Adrenal gland (tissue), 12 donors: ENCODE data around the gene M1AP. TPM values are rescaled to one million over a fixed set of nuclear protein-coding genes. Genes with fewer than 3 reads are reported as not detected.

Experiments used
- DNase-seq, 7 donors: peaks; one replicate each; pipeline ENCODE4 v3.0.0-alpha.2; 2019 to 2020
- H3K27ac ChIP-seq, 5 donors: fragments of 200-600 bp; sonication (generic) in 4 of 5; 1 replicate in 3 of 5; 2 replicates in 2 of 5; pipeline versions ENCODE4 v1.5.1 to v1.8.0; 2016 to 2020; ENCODE audit warnings: mild to moderate bottlenecking in 1 of 5
- H3K27me3 ChIP-seq: fragments of 200-600 bp; 2 replicates; pipeline ENCODE4 v1.8.0; 2021
- H3K36me3 ChIP-seq, 2 donors: fragments of 200-600 bp; replicated peaks in 1 of 2; 1 replicate in 1 of 2; 2 replicates in 1 of 2; pipeline versions ENCODE4 v1.5.1 to v1.8.0; 2018 to 2022
- H3K4me1 ChIP-seq, 2 donors: fragments of 200-600 bp; replicated peaks in 1 of 2; 1 replicate in 1 of 2; 2 replicates in 1 of 2; pipeline versions ENCODE4 v1.5.1 to v1.8.0; 2018 to 2021
- H3K4me3 ChIP-seq, 4 donors: fragments of 200-600 bp; sonication (generic) in 3 of 4; one replicate each; pipeline ENCODE4 v1.5.1; 2016 to 2018
- H3K9me3 ChIP-seq, 3 donors: fragments of 200-600 bp; sonication (generic) in 1 of 3; replicated peaks in 1 of 3; 1 replicate in 2 of 3; 2 replicates in 1 of 3; pipeline versions ENCODE4 v1.5.1 to v1.8.0; 2016 to 2021
- CTCF ChIP-seq, 6 experiments: fragments of 450-650 bp in 4 of 6; fragments of 200-600 bp in 2 of 6; sonication (generic) in 1 of 6; IDR thresholded peaks; 1 replicate in 5 of 6; 2 replicates in 1 of 6; pipeline versions ENCODE4 v1.5.1 to v1.8.0; 2016 to 2021; ENCODE audit warnings: antibody characterized with exemption in 6 of 6, mild to moderate bottlenecking in 2 of 6, moderate library complexity in 1 of 6
- POLR2A ChIP-seq, 2 donors: fragments of 450-650 bp; IDR thresholded peaks; one replicate each; pipeline ENCODE4 v1.6.1; 2017; ENCODE audit warnings: antibody characterized with exemption in 2 of 2, mild to moderate bottlenecking in 2 of 2, moderate library complexity in 1 of 2
- WGBS, 4 donors: extraction: QIAGEN DNeasy Blood & Tissue Kit in 2 of 4; methylation state at CpG; one replicate each; pipeline versions ENCODE4 v1.1.5 to v1.1.7; 2013 to 2017; 5-methylcytosine and 5-hydroxymethylcytosine counted together
- intact Hi-C, 2 donors: fragments of 100-400 bp; cut with DNase I; formaldehyde crosslinking; loops; one replicate each; pipeline versions ENCODE4 v1.14.1 to v1.15.0; 2022 to 2023
- polyA plus RNA-seq, 3 donors: library from polyadenylated mRNA; stranded (reverse); fragments of 200-250 nt in 2 of 3; fragments of 350-450 nt in 1 of 3; fragmentation: Illumina TruSeq in 1 of 3; extraction: RNeasy Lipid Tissue Mini Kit (QIAGEN cat#74804) in 1 of 3; gene quantifications; one replicate each; pipeline ENCODE4 v1.2.3, GENCODE V29; 2013 to 2014
- total RNA-seq, 9 donors: library from RNA; depleted of rRNA in 4 of 9; stranded (reverse); fragments of >200 nt in 4 of 9; fragments of 120-200 nt in 1 of 9; fragmentation: NEBNext Ultra II Directional in 1 of 9; extraction: Animal tissue kit (Norgen Biotek cat#: 25700) in 1 of 9; gene quantifications; one replicate each; pipeline versions ENCODE4 v1.1.0 to v1.2.4, GENCODE V29; 2013 to 2023
- donor health status: healthy with polysubstance abuse.
- donor health status: Bipolar disorder and iron deficiency.
- donor health status: DM: yes; HTN: yes; CAD: no.
- donor health status: DM: no; HTN: no; CAD: no.
- donor health status: DM: no; HTN: no; CAD: no.
- donor health status: DM: yes; HTN: yes; CAD: no.

Gene M1AP
- total and polyA plus RNA-seq, 12 donors: 0.47 to 2.2 (median 0.84) TPM; not detected in 1

GRCh38 chr2:74679615-74680014, 31.5 kb upstream of the M1AP start:
- no peaks in the 10 kb centered on the region for H3K27me3 ChIP-seq
- H3K9me3 ChIP-seq: no peaks in the 10 kb centered on the region
- TF ChIP-seq CTCF (IDR thresholded peaks at IDR 0.05) (no peak), POLR2A (IDR thresholded peaks at IDR 0.05) (no peak)
- no peaks in the 10 kb centered on the region for H3K4me1 ChIP-seq
- DNase-seq: no peak
- intact Hi-C loops: no loop called here
- WGBS, 4 donors: 95 to 98% (median 97%) methylated on average over 4 to 15 of the region's 15 CpGs
- H3K4me3 ChIP-seq: no peak overlapping the region
- H3K27ac ChIP-seq: no peak overlapping the region
- H3K36me3 ChIP-seq: no peaks in the 10 kb centered on the region

- DNase-seq: no peak
- Histone ChIP-seq H3K27me3 (no peaks in the 10 kb centered on the region), H3K27ac (no peak overlapping the region), H3K9me3 (no peaks in the 10 kb centered on the region), H3K4me1 (no peaks in the 10 kb centered on the region), H3K4me3 (no peak overlapping the region), H3K36me3 (no peaks in the 10 kb centered on the region)
- no peak for TF ChIP-seq CTCF (IDR thresholded peaks at IDR 0.05)
- no peak for TF ChIP-seq POLR2A (IDR thresholded peaks at IDR 0.05)
- intact Hi-C loops: no loop called here
- WGBS, 4 donors: 89 to 93% (median 91%) methylated on average over 4 of the region's 4 CpGs
Observed at GRCh38 chr2:74676331-74676730, 28.2 kb upstream of the M1AP start.

DNA sequence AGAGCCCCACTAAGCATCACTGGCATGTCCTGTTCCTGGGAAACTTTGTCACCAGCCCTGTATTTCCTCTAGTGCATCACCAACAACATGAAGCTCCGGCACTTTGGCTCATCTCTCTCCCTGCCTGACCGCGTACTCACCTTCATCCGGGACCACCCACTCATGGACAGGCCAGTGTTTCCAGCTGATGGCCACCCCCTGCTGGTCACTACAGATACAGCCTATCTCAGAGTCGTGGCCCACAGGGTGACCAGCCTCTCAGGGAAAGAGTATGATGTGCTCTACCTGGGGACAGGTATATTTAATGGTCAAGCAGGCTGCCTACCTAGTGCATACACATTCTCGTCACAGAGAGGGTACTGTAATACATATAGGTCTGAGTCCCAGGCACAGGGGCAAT, 27.0 kb upstream of the M1AP start:
- no peak for DNase-seq
- Histone ChIP-seq H3K36me3 (no peaks in the 10 kb centered on the region), H3K4me3 (no peak overlapping the region), H3K9me3 (no peaks in the 10 kb centered on the region), H3K4me1 (no peaks in the 10 kb centered on the region), H3K27me3 (no peaks in the 10 kb centered on the region), H3K27ac (no peak overlapping the region)
- WGBS, 4 donors: 88 to 92% (median 91%) methylated on average over 5 to 6 of the region's 6 CpGs
- intact Hi-C loops: no loop called here
- TF ChIP-seq POLR2A (IDR thresholded peaks at IDR 0.05) (no peak), CTCF (IDR thresholded peaks at IDR 0.05) (no peak)

DNA sequence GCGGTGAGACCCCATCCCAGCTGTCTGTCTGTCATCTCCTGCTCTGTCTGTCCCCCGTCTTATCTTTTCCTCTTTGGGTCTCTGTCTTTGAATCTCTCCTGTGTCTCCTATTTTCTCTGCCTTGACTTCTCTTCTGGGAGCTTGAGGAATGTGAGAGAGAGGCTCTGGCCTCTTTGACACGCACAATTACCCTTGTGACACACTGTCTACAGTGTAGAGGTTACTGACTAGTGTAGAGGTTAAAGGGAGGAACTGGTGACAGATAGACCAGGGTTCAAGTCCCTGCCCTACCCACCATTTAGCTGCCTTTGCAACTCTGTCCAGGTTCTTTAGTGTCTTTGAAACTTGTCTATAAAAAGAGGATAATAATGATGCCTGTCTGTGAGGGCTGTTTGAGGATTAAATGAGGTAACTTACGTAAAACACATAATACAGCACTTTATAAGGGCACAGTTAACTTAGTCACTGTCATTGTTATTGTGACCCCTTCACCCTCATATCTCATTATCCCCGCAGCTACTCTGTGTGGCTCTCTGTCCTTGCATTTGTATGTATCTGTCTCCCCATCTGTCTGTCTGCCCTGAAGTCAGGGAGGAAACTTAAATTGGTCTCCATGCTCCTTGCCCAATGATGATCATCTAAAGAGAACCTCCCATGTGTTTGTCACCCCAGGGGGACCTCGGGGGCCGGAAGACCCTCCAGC, 25.8 kb upstream of the M1AP start:
- Histone ChIP-seq H3K4me3 (no peak overlapping the region), H3K4me1 (no peaks in the 10 kb centered on the region), H3K36me3 (no peaks in the 10 kb centered on the region), H3K9me3 (no peaks in the 10 kb centered on the region), H3K27me3 (no peaks in the 10 kb centered on the region), H3K27ac (no peak overlapping the region)
- no peak for DNase-seq
- intact Hi-C loops: no loop called here
- TF ChIP-seq CTCF (IDR thresholded peaks at IDR 0.05): no peak
- WGBS, 4 donors: 72 to 86% (median 74%) methylated on average over 5 to 7 of the region's 7 CpGs
